Hypothalamus (tissue), 51 donors: ENCODE results near the gene DNAJC18.
"Not testable (repeated sequence)": the region's sequence is repeated elsewhere in the genome, so short reads cannot be mapped to it uniquely, and the experiment has no call there.

Source experiments
- DNase-seq, 51 donors: peaks; one replicate each; lab custom pipeline; 2025; lab: John Stamatoyannopoulos, UW

The DNAJC18 gene

DNA sequence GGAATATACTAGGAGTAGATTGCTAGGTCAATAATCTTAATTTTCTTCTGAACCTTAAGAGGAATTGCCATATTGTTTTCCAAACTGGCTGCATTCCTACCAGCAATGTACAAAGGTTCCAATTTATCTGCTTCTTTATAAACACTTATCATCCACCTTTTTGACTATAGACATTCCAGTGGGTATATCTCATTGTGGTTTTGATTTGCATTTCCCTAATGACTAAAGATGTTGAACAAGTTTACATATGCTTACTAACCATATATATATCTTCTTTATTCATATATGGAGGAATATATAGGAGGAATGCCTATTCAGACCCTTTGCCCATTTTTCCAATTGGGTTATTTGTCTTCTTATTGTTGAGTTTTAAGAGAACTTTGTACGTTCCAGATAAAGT is 7.6 kb downstream of the DNAJC18 start:
- DNase-seq, result no peak

DNA sequence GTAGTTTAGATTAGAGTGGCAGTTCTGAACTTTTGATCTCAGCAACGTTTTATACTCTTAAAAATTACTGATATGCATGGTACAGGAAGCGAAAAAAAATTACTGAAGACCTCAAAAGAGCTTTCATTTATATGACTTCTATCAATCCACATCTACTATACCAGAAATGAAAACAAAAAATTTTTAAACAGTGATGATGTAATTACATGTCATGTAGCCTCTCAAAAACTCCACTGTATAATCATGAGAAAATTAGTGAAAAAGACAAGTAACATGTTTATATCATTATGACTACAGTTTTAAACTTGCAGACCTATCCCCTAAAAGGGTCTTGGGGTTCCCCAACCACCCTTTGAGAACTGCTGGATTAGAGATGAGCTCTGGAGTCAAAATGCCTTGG is 9.3 kb downstream of the DNAJC18 start:
- DNase-seq, result no peak

DNA sequence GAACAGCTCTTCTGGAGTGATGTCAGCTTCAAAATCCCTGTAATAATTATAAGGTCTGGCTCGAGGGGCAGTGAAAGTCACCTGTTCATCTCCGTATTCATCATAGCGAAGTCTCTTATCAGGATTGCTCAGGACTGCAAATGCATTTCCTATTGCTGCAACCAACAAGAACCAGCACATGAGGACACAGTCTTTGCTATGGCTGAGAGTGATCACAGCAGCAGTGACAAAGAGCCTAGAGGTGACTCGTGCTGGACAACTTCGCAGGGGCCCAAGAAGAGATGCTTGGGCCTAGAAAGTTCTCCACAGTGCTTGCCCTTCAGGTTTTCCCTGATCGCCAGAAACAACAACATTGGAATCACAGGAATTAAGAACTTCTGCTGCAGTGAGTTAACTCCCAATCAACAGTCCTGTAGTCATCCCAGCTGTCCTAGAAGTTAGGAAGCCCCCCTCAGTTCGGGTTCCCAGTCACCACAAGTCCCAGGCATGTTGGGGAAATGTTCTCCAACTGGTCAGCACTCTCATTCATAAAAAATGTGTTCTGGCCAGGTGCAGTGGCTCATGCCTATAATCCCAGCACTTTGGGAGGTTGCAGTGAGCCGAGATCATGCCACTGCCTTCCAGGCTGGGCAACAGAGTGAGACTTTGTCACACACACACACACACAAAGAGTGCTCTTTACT is 13.0 kb downstream of the DNAJC18 start:
- DNase-seq, result no peak

DNA sequence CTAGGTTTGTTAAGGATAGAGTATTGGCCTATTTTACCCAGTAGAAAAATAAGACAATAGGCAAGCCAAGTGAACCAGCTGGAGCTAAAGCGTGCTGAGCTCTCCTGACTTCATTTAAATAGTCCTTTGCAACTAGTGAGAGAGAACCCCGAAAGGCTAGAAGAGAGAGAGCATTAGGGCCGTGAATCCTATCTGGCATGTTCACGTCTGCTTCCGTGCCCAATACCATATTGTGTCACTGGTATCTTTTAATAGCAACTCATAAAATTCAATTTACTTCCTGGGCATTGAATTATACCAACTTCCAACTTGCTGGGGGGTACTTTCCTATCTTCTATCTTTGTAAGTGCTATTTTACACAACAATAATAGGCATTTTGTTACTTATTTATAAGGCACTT is 13.8 kb downstream of the DNAJC18 start:
- DNase-seq, result no peak

DNA sequence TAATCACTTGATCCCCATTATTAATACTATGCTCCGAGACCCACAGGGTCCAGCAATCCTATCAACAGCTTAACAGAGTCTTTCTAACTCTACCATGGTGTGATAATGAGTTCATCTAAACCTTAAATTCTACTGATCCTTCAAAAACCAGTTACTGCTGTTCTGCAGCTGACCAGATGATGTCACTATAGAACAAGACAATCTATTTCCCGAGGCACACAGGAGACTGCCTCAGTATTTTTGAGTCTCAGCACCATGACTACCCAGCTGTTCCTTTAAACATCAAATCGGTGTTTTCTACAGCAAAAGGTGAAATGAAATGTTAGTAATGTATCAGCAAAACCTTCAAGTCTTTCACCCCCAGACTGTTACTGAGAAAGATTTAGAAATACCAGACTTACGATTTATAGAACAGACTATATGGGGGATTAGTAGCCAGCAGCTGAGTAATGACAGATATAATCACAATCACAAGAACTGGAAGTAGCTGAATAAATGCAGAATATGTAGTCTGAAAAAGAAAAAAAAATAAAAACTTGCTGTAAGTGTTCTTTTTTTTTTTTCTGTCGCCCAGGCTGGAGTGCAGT is 16.9 kb downstream of the DNAJC18 start:
- DNase-seq, result peak in 10 of 51 donors; percentile 4 to 67 (median 22)

DNA sequence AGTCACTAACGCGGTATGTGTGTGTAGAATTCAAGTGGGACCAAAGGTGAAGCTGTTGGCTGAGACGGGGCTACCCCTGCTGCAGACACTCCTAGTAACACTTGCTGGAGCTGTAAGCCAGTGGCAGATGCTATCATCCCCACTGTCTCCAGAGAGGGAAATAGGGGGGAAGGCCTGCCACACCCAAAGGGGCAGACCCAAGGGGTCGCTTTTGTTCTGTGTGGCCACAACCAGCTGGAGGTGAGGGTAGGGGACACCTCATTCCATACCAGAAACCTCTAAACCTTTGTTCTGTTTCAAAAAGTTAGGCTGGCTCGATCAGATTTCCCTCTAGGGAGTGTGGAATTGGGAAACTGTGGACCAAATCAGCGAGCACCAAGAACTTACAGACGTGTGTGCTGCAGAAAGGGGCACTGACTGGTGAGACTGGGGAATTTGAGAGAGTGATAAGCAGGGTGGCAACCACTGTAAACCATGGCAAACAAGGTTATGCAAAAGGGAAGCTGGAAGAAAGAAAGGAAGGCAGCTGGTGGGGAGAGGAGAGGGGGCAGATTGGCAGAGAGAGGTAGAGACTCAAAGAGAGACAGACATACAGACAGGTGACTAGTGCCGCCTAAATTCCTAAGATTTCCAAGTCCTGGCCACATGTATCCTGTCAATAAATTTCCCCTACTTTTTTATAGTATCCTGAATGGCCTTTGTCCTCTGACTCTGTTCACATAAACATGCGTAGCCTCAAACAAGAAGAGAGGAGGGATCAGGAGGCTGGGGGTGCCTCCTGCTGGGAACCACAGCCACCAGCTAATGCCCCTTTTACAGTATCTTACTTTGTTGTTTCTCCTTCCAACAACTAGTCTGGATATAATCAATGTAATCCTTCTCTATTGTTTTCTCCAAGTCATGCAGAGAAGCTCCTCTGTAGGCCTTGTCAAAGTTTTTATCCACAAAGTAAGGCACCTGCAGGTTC is 19.8 kb downstream of the DNAJC18 start:
- no peak for DNase-seq

DNA sequence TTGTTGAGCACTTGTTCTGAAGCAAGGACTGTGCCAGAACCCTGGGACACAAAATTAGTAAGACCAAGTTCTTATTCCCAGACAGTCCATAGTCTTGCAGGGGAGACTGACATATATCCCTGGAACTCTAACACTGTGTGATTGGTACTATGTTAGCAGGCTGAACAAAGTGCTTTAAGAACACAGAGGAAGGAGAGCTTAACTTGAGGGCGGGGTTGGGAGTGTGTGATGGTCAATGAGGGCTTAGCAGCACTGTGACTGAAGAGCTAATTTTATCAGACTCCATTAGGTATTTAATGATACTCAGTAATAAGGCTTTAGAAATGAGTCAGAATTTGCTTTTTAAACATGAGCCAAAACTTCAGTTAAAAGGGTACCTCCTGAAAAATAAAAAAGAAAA is 20.5 kb downstream of the DNAJC18 start:
- DNase-seq, result no peak

DNA sequence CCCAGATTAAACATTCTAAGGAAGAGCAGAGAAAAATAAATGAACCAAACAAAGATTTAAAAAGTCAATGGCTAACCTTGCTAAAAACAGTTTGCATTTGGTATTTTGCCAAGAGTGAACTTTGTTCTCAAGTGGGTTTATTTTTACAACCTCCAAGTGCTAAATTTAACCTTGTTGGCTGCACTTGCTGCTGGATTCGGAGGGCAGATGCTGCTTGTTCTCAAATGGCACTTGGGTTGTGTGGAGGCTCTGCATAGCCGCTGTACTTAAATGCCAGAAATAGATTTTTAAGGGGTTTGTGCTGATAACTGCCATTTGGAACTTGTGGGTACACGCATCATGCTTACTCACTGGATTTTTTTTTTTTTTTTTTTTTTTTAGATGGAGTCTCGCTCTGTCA is 22.1 kb downstream of the DNAJC18 start:
- DNase-seq, result peak in 2 of 51 donors; percentile 21 to 32

DNA sequence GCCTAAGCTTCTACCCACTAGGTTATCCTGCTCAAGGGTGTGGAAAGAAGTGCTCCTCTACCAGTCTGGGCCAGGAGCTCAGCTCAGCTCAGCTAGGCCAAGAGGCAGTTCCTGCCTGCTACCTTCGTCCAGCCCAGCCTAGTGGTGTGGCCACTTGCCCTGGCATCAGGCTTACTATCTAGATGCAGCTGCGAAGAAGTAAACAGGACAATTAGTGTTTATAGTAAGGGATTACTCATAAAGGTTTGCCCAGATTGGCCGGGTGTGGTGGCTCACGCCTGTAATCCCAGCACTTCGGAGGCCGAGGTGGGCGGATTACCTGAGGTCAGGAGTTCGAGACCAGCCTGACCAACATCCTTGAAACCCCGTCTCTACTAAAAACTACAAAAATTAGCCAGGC is 22.7 kb downstream of the DNAJC18 start:
- no peak for DNase-seq

DNA sequence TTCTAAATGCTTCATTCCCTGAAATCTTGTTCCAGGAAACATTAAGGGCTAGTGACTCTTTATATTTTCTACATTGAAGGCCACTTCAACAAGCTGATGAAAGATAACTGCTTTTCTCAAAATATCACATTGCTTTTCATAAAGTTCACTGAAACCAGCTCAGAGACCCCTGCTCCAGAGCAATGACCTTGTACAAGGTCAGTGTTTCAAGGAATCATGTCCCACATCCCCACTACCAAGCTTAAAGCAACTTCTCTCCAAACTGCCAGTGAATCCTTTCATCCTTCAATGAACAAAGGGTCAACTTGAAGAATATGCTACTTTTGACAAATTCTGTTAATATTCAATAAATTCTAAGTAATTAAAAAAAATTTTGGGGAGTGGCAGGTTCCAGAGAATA is 23.5 kb downstream of the DNAJC18 start:
- no peak for DNase-seq

DNA sequence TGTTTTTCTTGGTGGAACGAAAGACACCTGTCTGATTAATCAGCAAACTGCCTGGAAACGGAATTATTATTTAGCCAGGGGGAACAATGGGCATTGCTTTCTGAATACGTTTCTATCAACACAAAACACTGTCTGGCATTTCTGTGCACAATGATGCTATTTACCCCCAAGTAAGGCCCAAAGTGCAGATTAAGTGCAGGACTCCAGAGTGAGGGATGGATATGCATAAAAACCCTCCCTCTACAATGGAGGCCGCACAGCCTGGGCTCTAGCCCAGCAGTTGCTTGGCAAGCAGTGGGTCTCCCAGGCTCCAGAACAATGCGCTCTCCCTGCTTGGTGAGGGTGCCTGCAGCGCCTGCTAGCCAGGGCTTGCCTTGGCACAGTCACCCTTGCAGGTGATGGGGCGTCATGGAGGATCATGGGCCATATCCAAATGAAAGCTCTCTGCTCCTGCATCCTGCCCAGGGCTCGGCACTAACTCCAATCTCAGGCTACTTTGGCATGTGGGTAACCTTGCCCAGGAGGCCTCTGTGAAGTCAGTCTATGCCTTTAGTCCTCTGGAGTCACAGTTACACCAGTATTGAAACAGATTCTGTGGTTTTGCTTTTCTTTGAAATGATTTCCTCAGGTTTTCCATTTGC is 24.0 kb downstream of the DNAJC18 start:
- peak in 49 of 51 donors; percentile 14 to 94 (median 68) for DNase-seq

DNA sequence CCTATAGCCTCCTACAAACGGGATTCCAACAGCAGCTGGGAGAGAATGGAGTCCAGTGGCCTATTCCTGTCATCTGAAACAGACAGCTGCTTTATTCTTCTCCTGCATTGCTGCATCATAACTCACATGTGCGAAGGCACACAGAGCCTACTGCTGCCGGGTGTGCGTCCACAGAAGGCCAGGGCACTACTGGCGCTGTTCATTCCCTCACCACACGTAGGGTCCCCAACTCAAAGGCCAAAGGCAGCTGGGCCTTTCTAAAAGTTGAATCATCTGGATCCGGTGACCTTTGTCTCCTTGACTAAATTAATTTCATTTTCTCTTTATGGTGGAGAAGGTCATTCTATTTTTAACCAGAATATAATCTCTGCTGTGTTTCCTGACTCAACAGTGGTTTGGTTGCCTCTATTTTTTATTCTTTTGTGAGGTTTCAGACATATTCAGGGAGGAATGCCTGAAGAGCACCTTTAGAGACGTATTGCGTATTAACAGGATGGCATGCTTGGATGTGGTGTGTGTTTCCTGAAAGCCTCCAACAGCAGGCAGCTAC is 24.7 kb downstream of the DNAJC18 start:
- peak in 12 of 51 donors; percentile 19 to 55 (median 39) for DNase-seq

DNA sequence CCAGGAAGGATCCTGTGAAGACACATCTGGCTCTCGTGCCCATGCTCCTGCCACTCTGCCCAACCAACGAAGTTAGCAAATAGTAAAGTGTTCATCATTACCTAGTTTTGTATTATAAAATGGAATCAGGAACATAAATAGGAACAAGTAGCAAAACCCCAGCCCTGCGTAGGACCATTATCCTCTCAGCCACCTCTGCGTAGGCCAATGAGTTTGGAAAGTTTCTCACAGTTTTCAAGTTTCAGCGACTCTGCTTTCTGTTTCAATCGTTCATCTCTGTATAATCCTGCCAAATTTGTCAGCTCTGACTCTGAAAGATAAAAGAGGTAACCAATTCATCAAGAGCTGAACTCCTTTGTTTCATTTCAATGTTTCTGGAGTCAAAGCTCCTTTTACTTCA is 25.4 kb downstream of the DNAJC18 start:
- no peak for DNase-seq

DNA sequence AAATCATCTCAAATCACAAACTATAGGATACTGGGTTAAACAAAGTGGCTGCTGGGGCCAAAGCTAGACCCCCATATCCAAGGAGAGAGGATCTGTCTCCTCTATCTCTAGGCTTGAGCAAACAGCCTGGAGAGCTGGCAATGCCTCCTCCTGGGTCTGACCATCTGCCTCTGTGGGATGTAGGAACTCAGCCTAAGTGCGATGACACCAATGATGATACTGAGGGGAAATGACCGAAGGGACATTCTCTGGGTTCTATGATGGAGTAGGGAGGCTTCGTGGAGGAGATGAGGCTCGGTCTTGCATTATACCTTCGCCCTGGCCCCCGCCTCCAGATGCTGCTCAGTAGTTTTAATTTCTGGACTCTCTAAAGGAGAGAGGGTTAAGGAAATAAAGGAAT is 26.2 kb downstream of the DNAJC18 start:
- DNase-seq, result no peak

DNA sequence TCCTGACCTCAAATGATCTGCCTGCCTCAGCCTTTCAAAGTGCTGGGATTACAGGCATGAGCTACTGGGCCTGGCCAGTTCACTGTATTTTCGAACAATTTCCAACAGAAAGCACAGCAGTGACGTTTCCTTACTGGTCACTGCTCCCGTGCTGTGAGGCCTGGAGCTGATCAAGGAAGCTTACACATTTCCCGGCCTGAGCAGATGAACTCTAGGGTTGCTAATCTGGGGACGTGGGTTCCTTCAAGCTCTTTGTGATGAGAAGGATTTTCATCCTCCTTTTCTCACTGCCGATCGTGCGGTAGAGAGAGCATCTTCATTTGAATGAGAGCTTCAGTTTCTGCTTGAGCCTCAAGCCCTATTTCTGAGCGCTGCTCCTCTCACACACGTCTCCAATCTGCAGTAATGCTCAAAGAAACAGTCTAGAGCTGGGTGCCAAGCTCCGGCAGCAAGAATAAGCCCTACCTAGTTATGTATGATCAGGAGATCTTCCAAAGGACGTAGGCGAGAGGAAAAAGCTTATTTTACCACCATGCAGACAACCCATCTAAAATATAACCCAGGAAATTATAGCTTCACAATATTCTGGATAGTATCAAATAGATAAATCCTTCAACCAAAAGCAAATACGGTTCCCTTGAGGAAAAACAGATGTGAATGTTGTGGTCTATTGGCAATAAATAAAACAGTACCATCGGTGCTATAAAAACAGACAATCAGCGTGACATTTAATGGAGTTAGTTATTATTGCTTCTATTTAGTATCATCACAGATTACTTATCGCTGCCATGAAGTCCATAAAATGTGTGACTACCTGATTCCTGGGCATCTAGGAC is 28.1 kb downstream of the DNAJC18 start:
- no peak for DNase-seq

DNA sequence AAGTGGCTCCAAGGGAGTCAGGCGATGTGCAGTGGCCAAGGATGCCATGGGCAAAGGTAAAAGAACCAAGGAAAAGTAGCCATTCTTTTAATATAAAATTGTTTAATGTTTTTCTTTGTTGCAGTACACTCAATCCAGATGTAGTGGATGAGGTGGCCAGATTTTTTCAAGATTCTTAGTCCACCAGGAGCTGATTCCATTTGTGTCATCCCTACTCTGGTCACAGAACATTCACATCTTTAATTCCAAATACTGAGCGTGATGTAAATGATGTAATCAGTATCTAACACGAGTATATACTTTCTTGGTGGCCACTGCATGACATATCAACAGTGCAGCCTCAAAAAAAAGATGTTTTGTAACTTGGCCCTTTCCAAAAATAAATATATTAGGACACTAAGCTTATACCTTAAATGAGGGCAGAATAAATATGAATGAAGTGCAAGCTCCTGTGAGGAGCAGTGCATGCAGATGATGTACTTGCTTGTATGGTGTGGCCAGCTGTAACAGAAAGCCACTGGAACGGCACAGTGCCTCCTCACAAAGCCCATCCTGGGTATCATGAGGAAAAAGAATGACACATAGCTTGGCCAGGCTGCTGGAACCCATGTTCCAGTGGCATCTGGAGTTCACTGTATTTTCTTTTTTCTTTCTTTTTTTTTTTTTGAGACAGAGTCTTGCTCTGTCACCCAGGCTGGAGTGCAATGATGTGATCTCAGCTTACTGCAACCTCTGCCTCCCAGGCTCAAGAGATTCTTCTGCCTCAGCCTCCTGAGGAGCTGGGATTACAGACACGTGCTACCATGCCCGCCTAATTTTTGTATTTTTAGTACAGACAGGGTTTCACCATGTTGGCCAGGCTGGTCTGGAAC is 29.0 kb downstream of the DNAJC18 start:
- peak in 1 of 51 donors; percentile 18 for DNase-seq

DNA sequence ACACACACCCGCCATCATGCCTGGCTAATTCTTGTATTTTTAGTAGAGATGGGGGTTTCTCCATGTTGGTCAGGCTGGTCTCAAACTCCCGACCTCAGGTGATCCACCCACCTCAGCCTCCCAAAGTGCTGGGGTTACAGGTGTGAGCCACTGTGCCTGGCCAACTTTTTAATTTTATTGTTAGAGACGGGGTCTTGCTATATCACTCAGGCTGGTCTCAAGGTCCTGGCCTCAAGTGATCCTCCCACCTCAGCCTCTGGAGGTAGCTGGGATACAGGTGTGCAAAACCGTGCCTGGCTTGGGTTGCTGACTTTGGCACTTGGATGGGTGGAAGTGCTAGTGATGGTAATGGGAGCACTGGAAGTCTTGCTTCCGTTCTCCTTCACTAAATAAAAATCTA is 30.2 kb downstream of the DNAJC18 start:
- not testable (repeated sequence) for DNase-seq

DNA sequence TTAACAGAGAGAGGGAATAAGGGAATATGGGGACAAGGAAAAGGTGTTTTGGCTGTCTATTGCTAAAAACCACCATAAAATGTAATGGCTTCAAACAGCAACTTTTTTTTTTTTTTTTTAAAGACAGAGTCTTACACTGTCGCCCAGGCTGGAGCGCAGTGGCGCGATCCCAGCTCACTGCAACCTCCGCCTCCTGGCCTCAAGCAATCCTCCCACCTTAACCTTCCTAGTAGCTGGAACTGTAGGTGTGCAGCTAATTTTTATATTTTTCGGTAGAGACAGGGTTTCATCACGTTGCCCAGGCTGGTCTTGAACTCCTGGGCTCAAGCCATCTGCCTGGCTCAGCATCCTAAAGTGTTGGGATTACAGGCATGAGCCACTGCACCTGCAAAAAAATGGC is 31.1 kb downstream of the DNAJC18 start:
- DNase-seq, result no peak

DNA sequence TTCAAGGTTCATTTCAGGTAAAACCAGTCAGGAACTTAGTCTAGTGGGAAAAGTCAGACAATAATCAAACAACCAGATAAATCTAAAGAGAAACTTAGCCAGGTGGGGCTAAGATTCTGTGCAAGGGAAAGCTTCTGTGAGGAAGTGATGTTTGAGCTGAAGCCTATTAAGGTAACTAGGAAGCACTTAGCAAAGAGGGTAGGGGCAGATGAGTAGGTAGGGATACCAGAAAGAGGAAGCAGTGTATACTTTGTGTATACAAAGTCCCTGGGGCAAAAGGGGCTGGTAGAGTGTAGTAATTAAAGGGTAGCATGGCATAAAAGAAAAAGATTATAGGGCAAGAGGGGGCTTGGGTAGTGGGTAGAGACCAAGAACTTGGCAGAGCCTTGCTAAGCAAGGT is 31.8 kb downstream of the DNAJC18 start:
- no peak for DNase-seq
